HG03159 (cell line): Measurements from ENCODE around the gene LRRC56.
A peak's percentile ranks its signal among the peaks of the same experiment; 100 is the strongest.
"Not testable (repeated sequence)": the region's sequence is repeated elsewhere in the genome, so short reads cannot be mapped to it uniquely, and the experiment has no call there.

Experiments
- ATAC-seq: cut with Tn5 transposase; IDR thresholded peaks from one replicate; pipeline ENCODE4 v1.9.1; 2021; ENCODE audit warnings: mild to moderate bottlenecking, moderate library complexity; ENCODE audit not compliant: unreplicated experiment

Gene LRRC56

GRCh38 chr11:571802-572185, 34.5 kb downstream of the LRRC56 start:
- ATAC-seq: no peak

- no peak for ATAC-seq
Measured at GRCh38 chr11:573146-573759, 35.9 kb downstream of the LRRC56 start.

GRCh38 chr11:574031-574570, 36.8 kb downstream of the LRRC56 start:
- not testable (repeated sequence) for ATAC-seq

- no peak for ATAC-seq
Measured at GRCh38 chr11:574632-575312, 37.4 kb downstream of the LRRC56 start.

GRCh38 chr11:575313-575995, 38.1 kb downstream of the LRRC56 start:
- peak; percentile 35 for ATAC-seq

GRCh38 chr11:575996-576768, 38.9 kb downstream of the LRRC56 start, which contains the start of gene PHRF1:
Gene PHRF1, plus strand, starts transcription at chr11:576470. Its CDS starts 5,043 bp downstream, at chr11:581513.
- ATAC-seq: peak; percentile 80

- ATAC-seq: no peak
Measured at GRCh38 chr11:576811-577610, 39.7 kb downstream of the LRRC56 start.

GRCh38 chr11:577611-577894, 40.2 kb downstream of the LRRC56 start:
- no peak for ATAC-seq

- no peak for ATAC-seq
Measured at GRCh38 chr11:578276-579035, 41.1 kb downstream of the LRRC56 start.

- no peak for ATAC-seq
Measured at GRCh38 chr11:579830-580601, 42.7 kb downstream of the LRRC56 start.

GRCh38 chr11:581342-581741, 44.0 kb downstream of the LRRC56 start:
- no peak for ATAC-seq

GRCh38 chr11:581752-582151, 44.4 kb downstream of the LRRC56 start:
- ATAC-seq: no peak

- no peak for ATAC-seq
Measured at GRCh38 chr11:584287-584686, 47.0 kb downstream of the LRRC56 start.

GRCh38 chr11:586376-587316, 49.3 kb downstream of the LRRC56 start:
- no peak for ATAC-seq

GRCh38 chr11:587546-587945, 50.2 kb downstream of the LRRC56 start:
- no peak for ATAC-seq

GRCh38 chr11:587978-588380, 50.7 kb downstream of the LRRC56 start:
- no peak for ATAC-seq

- no peak for ATAC-seq
Measured at GRCh38 chr11:589798-590197, 52.5 kb downstream of the LRRC56 start.

- ATAC-seq: no peak
Measured at GRCh38 chr11:590997-591396, 53.7 kb downstream of the LRRC56 start.
